Ishikawa (cell line): ENCODE data around the gene ETV6.

Experiments
- CEBPB ChIP-seq: IDR thresholded peaks from 2 replicates; pipeline ENCODE4 v1.6.1; 2012
- CREB1 ChIP-seq: IDR thresholded peaks from 2 replicates; pipeline ENCODE4 v1.6.1; 2012; ENCODE audit warnings: low read depth
- EGR1 ChIP-seq: IDR thresholded peaks from 2 replicates; pipeline ENCODE4 v1.6.1; 2012
- EP300 ChIP-seq: IDR thresholded peaks from 2 replicates; pipeline ENCODE4 v1.6.1; 2012; ENCODE audit warnings: borderline replicate concordance
- FOXM1 ChIP-seq: IDR thresholded peaks from 2 replicates; pipeline ENCODE4 v1.6.1; 2012; ENCODE audit warnings: low read depth, borderline replicate concordance
- NFIC ChIP-seq: IDR thresholded peaks from 2 replicates; pipeline ENCODE4 v1.6.1; 2012
- RAD21 ChIP-seq: IDR thresholded peaks from 2 replicates; pipeline ENCODE4 v1.6.1; 2012; ENCODE audit warnings: low read depth
- REST ChIP-seq: IDR thresholded peaks from 2 replicates; pipeline ENCODE4 v1.6.1; 2012; ENCODE audit warnings: low read depth, mild to moderate bottlenecking
- TAF1 ChIP-seq: IDR thresholded peaks from 2 replicates; pipeline ENCODE4 v1.6.1; 2012; ENCODE audit warnings: low read depth, mild to moderate bottlenecking
- TCF12 ChIP-seq: IDR thresholded peaks from 2 replicates; pipeline ENCODE4 v1.6.1; 2012; ENCODE audit warnings: low read depth
- TEAD4 ChIP-seq: IDR thresholded peaks from 2 replicates; pipeline ENCODE4 v1.6.1; 2012
- YY1 ChIP-seq: IDR thresholded peaks from 2 replicates; pipeline ENCODE4 v1.6.1; 2012; ENCODE audit warnings: low read depth
- ZBTB7A ChIP-seq: IDR thresholded peaks from 2 replicates; pipeline ENCODE4 v1.6.1; 2012; ENCODE audit warnings: low read depth
- TF ChIP-seq, protein P1 (sequence below): IDR thresholded peaks from 2 replicates; pipeline ENCODE4 v1.6.1; 2012
- TF ChIP-seq, protein P2 (sequence below): IDR thresholded peaks from 2 replicates; pipeline ENCODE4 v1.6.1; 2012

The ETV6 gene

GRCh38 chr12:11706509-11707379, 57.3 kb downstream of the ETV6 start:
- TF ChIP-seq YY1 = no peak
- TF ChIP-seq CREB1 = no peak
- TF ChIP-seq, protein P1, sequence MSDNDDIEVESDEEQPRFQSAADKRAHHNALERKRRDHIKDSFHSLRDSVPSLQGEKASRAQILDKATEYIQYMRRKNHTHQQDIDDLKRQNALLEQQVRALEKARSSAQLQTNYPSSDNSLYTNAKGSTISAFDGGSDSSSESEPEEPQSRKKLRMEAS = no peak
- TF ChIP-seq FOXM1 = no peak
- TF ChIP-seq EGR1 = no peak
- TF ChIP-seq RAD21 = no peak
- no peak for TF ChIP-seq REST
- TF ChIP-seq, protein P2, sequence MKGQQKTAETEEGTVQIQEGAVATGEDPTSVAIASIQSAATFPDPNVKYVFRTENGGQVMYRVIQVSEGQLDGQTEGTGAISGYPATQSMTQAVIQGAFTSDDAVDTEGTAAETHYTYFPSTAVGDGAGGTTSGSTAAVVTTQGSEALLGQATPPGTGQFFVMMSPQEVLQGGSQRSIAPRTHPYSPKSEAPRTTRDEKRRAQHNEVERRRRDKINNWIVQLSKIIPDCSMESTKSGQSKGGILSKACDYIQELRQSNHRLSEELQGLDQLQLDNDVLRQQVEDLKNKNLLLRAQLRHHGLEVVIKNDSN = no peak
- TF ChIP-seq ZBTB7A = no peak
- no peak for TF ChIP-seq NFIC
- TF ChIP-seq EP300 = no peak
- no peak for TF ChIP-seq TAF1
- TF ChIP-seq CEBPB = no peak
- no peak for TF ChIP-seq TEAD4

- TF ChIP-seq REST = no peak
- no peak for TF ChIP-seq TCF12
- TF ChIP-seq, protein P1 = no peak
- no peak for TF ChIP-seq CREB1
- TF ChIP-seq, protein P2 = no peak
- TF ChIP-seq RAD21 = no peak
- no peak for TF ChIP-seq YY1
- TF ChIP-seq NFIC = no peak
- no peak for TF ChIP-seq TAF1
- no peak for TF ChIP-seq EP300
- no peak for TF ChIP-seq EGR1
- TF ChIP-seq CEBPB = no peak
- TF ChIP-seq FOXM1 = no peak
- TF ChIP-seq ZBTB7A = no peak
- TF ChIP-seq TEAD4 = no peak
These were observed 58.1 kb downstream of the ETV6 start for GRCh38 chr12:11707535-11707934.

- TF ChIP-seq TEAD4 (no peak), ZBTB7A (no peak), CEBPB (no peak), REST (no peak), TCF12 (no peak), EGR1 (no peak), CREB1 (no peak)
- TF ChIP-seq, protein P2 = no peak
These were observed 60.0 kb downstream of the ETV6 start for GRCh38 chr12:11709513-11709912.

GRCh38 chr12:11710431-11710830, 61.0 kb downstream of the ETV6 start:
- TF ChIP-seq CREB1 (no peak), REST (no peak), NFIC (no peak), EP300 (no peak), FOXM1 (no peak), RAD21 (no peak), TEAD4 (no peak), EGR1 (no peak), YY1 (no peak), TAF1 (no peak), TCF12 (no peak), ZBTB7A (no peak), CEBPB (no peak)
- TF ChIP-seq, protein P2 = no peak
- TF ChIP-seq, protein P1 = no peak
